ENCODE results near the gene IMPDH2. TPM values are rescaled to one million over a fixed set of nuclear protein-coding genes. Genes with fewer than 3 reads are reported as not detected.

Gene IMPDH2
- total RNA-seq, 1 experiment from 2014 or later, result 202 TPM

DNA sequence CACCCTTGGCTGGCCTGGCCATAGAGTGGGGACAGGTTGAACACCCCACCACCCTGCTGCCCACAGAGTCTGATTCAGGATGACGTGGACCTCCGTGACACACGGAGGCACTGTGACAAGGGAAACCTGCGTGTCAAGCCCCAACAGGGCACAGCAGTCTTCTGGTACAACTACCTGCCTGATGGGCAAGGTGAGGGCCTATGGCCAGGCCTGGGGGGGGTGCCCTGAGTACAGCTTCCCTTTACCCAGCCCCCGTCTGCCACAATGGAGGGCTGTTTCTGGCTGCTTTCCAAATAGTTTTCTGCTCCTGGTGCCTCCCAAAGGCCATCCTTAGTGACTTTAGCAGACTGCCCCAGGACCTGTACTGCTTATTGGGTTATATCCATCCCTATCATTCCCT lies 23.2 kb downstream of the IMPDH2 start:
- DNase-seq (ENCODE audit: low read depth), result no peak

DNA sequence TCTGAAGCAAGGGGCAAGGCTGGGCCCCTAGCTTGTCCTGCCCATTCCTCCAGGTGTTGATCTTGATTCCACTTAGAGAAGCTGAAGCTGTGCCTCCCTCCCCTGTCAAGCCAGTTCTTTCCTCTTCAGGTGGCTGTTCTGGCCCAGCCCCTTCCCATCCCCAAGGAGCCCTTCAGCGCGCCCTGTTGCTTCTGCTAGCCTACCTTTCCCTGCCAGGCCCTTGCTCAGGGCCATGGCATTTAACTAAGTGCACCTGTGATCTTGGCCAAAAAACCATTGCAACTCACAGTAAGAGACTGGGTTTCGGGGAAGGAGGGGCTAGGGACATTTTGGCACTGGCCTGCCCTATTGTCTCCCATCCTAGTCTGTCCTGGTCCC lies 23.9 kb downstream of the IMPDH2 start:
- DNase-seq (ENCODE audit: low read depth), result no peak

DNA sequence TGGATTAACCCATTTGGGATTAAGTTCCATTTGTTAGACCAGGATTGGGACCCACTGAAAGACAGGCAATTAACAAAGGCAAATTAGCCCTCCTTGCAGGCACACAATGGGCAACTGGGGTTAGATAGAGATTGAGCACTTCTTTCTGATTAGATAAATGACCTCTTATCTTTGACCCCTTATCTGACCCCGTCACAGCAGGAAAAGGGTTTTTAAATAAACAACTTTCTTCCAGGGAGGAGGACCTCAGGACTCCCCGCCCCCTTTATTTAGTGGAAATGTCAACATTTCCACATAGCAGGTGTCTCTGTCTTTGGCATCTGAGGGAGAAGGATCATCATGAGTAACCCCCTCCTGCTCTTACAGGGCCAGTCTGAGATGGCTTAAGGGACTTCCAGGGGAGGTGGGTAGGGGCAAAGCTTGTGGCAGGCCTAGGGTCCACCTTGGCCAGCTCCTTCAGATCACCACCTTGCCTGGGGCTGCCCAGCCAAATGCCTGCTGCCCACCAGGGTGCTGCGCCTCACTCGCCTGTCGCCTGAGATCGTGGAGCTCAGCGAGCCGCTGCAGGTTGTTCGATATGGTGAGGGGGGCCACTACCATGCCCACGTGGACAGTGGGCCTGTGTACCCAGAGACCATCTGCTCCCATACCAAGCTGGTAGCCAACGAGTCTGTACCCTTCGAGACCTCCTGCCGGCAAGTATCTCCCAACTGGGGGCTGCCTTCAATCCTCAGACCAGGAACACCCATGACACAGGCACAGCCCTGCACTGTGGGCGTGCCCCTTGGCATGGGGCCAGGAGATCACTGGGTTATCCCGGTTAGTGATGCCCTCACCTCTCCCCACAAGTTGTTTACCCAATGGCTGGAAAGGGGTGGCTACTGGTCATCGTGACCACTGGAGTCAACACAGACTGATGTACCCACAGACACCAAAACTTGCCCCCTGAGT lies 24.6 kb downstream of the IMPDH2 start:
- no peak for DNase-seq (ENCODE audit: low read depth)

DNA sequence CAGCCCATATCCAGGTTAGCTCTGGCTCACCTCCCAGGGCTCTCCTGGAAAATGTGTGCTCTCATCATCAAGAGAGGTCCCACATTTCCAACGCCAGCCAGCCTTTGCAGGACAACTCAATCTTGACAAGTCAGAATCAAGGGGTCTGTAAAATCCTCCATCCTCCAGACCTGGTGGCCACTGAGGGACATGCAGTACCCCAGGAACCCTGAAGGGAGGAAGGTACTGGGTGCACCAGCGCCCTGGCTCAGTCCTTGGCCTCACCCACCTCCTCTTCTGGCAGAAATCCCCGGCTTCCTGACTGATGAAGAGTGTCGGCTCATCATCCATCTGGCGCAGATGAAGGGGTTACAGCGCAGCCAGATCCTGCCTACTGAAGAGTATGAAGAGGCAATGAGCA lies 28.0 kb downstream of the IMPDH2 start:
- DNase-seq (ENCODE audit: low read depth), result no peak

DNA sequence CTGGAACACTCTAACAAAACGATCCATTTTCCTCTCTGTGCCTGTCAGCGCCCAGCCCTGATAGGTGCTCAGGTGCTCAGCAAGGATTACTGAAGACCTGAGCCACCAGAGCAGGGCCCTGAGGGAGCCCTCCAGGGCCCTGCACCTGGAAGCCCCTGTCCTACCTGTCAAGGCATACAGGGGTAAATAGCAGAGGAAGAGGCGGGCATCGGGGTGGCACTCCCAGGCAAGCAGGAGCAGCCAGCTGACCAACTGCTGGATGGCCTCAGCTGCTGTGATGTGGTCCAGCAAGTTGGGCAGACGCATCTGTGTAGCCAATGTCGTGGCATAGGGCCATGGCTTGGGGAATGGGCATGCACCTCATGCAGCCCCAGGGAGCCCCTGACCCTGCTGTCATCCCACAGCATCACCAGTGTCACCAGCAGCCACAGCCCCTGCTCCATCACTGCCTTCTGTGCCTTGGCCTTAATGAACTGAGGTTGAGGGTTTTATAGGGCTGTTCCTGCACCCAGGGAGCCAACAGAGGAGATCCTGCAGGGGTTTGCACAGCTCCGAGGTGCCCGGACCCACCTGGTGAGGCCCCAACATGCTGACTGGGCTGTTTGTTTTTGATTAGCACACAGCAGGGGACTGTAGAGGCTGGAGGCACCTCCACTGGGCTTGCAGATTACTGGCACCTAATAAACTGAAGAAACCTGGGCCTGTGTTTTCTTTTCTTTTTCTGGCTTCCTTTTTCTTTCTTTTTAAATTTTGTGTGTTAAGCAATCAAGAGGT lies 29.9 kb downstream of the IMPDH2 start:
- no peak for DNase-seq (ENCODE audit: low read depth)

DNA sequence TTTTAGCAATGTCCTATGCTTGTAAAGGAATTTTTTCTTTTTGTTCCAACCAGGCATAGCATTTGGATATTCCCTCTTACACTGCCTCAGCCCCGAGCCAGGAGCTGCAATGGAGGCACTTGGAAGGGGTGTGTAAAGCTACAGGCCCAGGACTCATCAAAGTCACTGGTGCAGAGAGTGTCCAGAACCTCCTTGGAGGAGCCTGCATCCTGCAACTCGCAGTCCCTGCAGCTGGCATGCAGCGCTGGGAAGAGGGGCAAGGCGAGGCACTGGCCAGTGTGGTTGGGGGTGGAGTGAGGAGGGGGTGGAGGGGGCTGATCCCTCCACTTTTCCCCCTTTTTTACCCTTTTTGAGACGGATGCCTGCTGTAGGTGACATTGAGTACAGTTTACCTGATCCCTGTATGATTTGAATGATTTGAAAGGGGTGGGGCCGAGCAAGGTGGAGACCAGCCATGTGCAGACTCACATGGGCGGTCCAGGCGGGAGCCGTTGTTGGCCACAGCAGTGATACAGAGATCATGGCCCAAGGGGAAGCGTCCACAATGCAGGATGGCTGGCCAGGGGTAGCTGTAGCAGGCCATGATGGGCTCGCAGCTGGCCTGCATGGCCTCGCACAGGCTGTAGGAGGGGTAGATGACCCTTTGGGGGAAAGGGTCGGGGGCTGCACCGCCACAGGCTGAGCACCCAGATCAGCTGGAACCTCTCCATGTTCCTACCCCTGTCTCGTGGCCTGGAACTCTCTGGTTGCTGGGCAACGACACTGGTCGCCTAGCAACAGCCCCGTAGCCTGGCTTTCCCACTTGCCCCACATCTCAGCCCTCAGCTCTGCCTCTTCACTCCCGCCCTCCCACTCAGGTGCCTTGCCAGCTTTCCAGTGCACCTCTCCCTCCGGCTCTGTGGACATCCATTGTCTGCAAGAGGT lies 31.2 kb downstream of the IMPDH2 start:
- no peak for DNase-seq (ENCODE audit: low read depth)

DNA sequence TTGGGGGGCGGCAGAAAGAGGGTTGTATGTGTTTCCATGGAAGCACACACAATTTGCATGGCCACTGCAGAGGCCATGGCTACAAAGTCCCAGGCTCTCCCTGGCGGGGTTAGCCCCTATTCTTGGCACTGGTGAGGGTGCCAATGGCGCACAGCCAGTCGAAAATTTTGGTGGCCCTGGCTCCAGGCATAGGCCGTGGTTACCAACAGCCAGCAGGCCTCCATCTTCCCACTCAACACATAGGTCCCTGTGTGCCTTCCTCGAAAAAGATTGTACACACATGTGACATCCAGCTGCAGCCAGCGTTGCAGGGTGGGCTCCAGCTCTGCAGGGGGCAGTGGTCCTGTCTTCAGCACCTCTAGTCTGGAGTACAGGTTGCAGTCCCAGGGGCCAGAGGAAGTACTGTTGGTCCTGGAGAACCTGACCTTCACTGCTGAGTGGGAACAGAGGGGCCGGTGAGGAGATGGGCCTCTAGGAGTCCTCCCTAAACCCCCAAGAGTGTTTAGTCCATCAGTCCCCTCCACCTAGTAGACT lies 32.0 kb downstream of the IMPDH2 start:
- DNase-seq (ENCODE audit: low read depth), result no peak

DNA sequence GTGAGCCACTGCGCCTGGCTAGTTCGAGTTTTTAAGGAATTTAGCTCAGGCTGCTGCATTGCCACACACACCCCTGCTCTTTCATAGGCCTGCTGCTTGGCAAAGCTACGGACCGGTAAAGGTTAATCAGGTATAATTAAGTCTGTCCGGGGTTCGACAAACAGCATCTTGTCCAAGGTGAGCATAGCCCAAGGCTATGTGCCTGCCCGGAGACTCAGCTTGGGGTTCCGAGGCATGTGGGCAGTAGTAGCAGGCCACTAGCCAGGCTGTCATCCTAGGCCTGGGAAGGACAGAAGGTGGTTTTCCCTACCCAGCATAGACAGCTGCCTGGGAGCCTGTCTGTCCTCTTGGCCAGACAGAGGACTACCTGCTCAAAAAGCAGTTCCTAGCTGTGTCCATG lies 32.6 kb downstream of the IMPDH2 start:
- no peak for DNase-seq (ENCODE audit: low read depth)

DNA sequence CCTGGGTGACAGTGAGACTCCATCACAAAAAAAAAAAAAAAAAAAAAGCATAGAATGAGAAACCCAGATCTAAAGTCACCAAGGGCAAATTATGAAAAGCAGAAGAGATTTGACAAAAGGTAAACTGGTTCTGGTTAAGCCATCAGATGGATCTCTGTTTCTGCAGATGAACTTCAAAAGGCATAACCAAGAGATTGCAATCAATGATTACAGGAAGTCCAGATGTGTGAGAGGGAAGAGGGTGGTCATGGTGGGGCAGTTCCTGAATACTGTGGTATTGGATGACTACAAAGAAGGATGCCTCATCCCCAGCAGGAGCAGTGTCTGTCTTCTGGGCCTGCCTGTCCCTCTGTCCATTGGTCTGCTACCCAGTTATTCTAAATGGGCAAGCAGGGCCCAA lies 35.4 kb downstream of the IMPDH2 start:
- DNase-seq (ENCODE audit: low read depth), result no peak

DNA sequence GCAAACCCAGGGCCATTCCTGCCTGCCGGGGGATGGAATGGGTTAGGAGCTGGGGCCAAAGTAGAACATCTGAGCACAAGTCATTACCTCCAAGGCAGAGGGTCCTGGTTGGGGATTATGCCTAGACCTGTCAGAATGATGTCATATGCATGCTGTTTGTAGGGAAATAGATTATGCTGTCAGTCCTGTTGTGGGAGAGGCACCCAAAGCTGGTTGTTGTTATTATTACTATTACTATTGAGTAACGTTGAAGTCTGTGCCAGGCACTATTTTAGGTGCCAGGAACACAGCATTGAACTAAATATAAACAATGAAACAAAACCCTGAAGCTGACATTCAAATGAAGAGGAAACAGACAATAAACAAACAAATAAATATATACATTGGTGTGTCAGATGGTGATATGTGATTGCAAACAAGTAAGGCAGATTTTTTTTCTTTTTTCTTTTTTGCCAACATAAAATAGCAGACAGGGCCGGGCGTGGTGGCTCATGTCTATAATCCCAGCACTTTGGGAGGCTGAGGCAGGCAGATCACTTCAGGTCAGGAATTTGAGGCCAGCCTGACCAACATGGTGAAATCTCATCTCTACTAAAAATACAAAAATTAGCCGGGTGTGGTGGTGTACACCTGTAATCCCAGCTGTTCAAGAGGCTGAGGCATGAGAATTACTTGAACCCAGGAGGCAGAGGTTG lies 37.2 kb downstream of the IMPDH2 start:
- no peak for DNase-seq (ENCODE audit: low read depth)

DNA sequence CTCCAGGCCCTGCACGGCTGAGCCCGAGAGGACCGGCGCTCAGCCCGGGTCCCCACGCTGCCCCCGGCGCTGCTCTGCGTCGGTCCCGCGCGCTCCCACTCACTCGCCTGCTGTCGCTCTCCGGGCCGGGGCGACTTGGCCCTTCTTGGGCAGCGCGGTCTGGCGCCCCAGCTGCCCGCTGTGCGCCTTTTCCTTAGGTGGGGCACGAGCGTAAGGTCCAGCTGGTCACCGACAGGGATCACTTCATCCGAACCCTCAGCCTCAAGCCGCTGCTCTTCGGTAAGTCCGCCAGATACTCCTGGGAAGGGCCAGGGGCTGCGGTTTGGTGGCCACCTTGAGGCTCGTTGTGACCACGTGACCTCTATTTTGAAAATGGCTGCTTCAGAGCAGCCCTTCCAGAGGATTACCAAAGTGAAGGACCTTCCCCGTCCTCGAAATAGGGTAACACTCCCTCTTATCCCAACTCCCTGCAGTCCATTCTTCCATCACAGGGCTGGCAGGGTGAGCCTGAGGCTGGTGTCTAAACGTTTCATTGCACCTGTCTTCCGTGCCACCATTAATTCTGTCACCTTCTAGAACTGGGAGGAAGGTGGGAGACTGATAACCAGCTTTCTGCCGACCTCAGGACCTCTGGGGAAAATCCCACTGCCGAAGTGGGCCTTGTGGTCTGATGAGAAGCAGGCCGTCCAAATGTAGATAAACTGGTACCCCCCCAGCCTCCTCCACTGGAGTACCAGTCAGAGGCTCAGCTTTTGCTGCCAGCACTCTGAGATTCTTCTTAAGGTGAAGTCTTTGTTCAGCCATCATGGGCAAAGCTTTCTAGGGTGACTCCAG lies 38.3 kb downstream of the IMPDH2 start:
- DNase-seq (ENCODE audit: low read depth), result no peak

DNA sequence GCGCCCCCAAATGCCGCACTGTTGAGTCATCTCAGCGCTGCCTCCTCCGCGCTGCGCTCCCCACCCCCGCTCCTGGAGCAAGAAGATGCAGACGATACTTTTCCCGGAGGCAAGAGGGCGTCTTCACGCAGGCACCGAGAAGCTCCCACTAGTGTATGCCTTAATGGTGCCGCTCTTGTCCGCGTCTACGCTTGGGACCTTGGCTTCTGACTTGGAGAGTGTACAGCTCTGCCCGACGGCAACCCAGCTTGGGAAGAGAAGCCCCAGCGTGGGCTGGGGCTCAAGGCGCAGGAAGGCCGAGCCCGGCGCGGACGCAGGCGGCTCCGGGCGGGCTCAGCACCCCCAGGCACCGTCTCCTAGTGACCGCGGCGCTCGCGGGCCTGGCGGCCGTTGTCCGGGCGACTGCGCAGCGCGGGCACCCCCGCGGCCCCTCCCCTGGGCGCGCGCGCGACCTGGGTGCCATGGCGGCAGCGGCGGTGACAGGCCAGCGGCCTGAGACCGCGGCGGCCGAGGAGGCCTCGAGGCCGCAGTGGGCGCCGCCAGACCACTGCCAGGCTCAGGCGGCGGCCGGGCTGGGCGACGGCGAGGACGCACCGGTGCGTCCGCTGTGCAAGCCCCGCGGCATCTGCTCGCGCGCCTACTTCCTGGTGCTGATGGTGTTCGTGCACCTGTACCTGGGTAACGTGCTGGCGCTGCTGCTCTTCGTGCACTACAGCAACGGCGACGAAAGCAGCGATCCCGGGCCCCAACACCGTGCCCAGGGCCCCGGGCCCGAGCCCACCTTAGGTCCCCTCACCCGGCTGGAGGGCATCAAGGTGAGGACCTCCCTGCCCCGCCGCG lies 39.2 kb downstream of the IMPDH2 start, which contains the start of gene P4HTM:
P4HTM (plus strand) TSS at position 446 of the 840 bp plus-strand sequence; CDS start at position 462, 16 bp downstream.
- peak; percentile 92 for DNase-seq (ENCODE audit: low read depth)

DNA sequence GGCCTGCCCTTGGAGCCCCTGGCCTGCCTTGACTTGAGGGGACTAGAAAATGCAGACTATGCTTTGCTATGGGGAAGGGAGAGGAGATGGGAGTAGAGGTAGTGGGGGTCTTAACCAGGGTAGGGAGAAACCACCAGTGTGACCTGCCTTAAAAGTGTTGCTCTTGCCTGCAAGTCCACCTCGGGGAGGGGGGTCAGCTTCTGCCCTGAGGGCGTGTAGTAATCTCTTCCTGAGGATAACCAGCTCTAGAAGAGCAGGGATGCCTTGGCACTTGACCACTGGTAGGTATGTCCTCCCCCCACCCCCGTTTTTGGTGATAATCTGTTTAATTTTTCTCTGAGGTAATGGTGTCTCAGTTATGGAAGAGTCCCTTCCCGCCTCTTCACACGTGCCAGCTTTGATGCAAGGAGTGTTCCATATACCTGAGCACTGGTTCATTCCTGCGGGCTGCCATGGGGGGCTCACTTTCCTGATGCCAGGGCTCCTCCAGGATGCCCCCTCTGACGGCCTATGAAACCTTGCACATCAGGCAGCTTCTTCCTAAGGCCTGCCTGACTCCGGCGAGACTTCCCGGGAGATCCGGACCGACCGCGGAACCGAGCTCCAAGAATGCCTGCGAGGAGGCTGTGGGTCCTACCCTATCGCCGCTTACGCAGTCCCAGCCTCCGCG lies 39.9 kb downstream of the IMPDH2 start:
- DNase-seq (ENCODE audit: low read depth), result no peak

DNA sequence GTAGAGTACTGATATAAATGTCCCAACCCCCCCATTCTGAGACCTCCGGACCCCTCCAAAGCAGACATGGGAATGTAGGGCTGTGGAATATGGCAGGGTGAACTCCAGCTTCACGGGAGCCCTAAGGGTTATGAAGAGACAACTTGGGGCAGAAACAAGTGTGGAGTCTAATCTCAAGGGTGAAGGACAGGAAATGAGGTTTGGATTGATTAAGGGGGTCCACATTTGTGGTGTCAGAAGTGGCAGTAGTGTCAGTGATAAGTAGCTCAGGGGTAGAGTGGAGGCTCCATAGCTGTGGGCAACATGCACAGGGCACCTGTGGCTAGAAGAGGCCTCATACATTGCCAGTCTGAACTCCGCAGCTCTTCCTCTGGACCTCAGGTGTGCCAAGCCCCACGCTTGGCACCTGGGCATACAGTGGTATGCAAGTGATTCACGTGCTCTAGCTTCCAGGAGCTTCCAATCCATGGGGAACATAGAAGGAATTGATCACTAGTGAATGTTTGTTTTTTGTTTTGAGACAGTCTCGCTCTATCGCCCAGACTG lies 43.3 kb downstream of the IMPDH2 start:
- no peak for DNase-seq (ENCODE audit: low read depth)

DNA sequence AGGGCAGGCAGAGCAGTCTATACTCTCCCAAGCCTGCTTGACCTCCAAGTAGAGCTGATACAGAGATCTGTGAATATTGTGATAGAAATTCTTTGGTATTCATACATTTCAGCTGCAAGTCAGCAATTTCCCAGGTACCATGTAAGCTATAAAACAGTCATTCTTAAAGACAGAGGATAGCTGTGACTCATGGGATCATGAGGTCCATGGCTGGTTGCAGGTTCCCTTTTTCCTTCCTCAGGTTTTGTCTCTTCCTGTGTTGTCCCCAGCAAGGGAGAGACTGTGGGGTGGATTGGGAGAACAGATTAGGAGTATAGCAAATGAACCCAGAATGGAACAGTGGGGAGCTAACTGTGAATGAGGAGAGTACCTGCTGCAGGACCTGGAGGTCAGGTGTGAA lies 44.5 kb downstream of the IMPDH2 start:
- DNase-seq (ENCODE audit: low read depth), result no peak

DNA sequence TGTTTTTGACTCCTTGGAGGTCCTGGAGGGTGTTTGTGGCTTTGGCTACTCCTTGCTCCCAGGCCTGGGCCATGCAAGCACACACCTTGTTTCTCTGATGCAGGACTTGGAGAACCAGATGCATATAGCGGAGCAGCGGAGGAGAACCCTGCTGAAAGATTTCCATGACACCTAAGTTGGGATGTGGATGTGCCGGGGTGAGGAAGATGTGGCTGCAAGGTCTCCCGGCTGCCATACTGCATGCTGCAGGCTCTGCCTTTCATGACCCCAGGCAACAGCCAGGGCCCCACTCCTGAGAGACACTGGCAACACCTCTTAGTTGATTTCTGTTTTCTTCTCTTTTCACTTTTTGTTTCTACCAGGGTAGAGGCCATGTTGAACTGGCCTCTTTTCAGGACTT lies 46.1 kb downstream of the IMPDH2 start:
- DNase-seq (ENCODE audit: low read depth), result no peak

DNA sequence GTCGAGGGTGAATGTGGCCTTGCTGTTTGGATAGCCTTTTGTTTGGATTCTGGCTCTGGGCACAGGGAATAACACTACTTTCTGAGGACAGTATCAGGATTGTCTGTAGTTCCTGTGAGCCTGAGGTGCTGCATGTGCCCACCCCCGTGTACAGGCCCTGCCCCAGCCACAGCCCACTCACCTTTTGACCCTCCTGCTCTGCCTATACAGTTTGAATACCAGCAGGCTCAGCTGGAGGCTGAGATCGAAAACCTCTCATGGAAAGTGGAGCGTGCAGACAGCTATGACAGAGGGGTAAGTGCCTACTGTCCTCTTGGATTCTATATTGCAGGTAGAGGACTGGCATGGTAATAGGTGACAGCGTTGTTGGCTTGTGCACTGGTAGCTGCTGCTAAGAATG lies 46.5 kb downstream of the IMPDH2 start:
- no peak for DNase-seq (ENCODE audit: low read depth)

DNA sequence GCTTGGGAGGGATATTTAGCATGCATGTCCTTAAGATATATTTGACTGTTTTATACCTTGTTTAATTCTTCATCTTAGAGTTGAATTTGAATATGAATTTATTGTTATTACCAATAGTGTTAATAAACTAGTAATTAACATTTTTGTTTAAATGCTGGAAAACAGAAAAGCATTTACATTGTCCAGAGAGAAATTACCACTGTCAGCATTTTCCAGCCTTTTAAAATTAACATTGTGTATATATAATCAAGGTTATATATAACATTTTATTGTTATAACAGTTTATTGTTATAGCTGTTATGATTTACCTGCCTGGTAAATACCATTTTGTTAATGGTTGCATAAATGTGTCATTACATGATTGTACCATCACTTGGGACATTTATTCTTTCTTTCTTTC lies 47.2 kb downstream of the IMPDH2 start:
- no peak for DNase-seq (ENCODE audit: low read depth)
